IPS-NIHi7 (cell line): ENCODE measurements around the gene DYNC2LI1.

Experiments used
- DNase-seq: peaks from one replicate; pipeline ENCODE4 v3.0.0; 2012; ENCODE audit warnings: mixed read lengths; ENCODE audit errors: extremely low spot score

The DYNC2LI1 gene

GRCh38 chr2:43763091-43763490 lies 10.7 kb upstream of the DYNC2LI1 start:
- no peak for DNase-seq

GRCh38 chr2:43764086-43764705 lies 9.6 kb upstream of the DYNC2LI1 start:
- no peak for DNase-seq

- no peak for DNase-seq
Observed at GRCh38 chr2:43766006-43766405, 7.8 kb upstream of the DYNC2LI1 start.

- no peak for DNase-seq
Observed at GRCh38 chr2:43774617-43775016, 778 bp downstream of the DYNC2LI1 start.

- DNase-seq = no peak
Observed at GRCh38 chr2:43776324-43776723, 2.5 kb downstream of the DYNC2LI1 start.

GRCh38 chr2:43777306-43777926 lies 3.6 kb downstream of the DYNC2LI1 start:
- no peak for DNase-seq

GRCh38 chr2:43778233-43778632 lies 4.4 kb downstream of the DYNC2LI1 start:
- DNase-seq = no peak

GRCh38 chr2:43787895-43788294 lies 14.1 kb downstream of the DYNC2LI1 start:
- no peak for DNase-seq

GRCh38 chr2:43788646-43789045 lies 14.8 kb downstream of the DYNC2LI1 start:
- DNase-seq = no peak

GRCh38 chr2:43790147-43790546 lies 16.3 kb downstream of the DYNC2LI1 start:
- DNase-seq = no peak

- DNase-seq = no peak
Observed at GRCh38 chr2:43791035-43791765, 17.4 kb downstream of the DYNC2LI1 start.

GRCh38 chr2:43792653-43793052 lies 18.8 kb downstream of the DYNC2LI1 start:
- no peak for DNase-seq

GRCh38 chr2:43794956-43795355 lies 21.1 kb downstream of the DYNC2LI1 start:
- no peak for DNase-seq

- DNase-seq = no peak
Observed at GRCh38 chr2:43796206-43796605, 22.4 kb downstream of the DYNC2LI1 start.

- peak; percentile 46 for DNase-seq
Observed at GRCh38 chr2:43798300-43798699, 24.5 kb downstream of the DYNC2LI1 start.

GRCh38 chr2:43800894-43801293 lies 27.1 kb downstream of the DYNC2LI1 start:
- no peak for DNase-seq

GRCh38 chr2:43802135-43802534 lies 28.3 kb downstream of the DYNC2LI1 start:
- no peak for DNase-seq

- no peak for DNase-seq
Observed at GRCh38 chr2:43803113-43803512, 29.3 kb downstream of the DYNC2LI1 start.

GRCh38 chr2:43806719-43807031 lies 32.8 kb downstream of the DYNC2LI1 start:
- DNase-seq = no peak

GRCh38 chr2:43810452-43810851 lies 36.6 kb downstream of the DYNC2LI1 start:
- no peak for DNase-seq

- no peak for DNase-seq
Observed at GRCh38 chr2:43810888-43811287, 37.0 kb downstream of the DYNC2LI1 start.

GRCh38 chr2:43812006-43812405 lies 38.2 kb downstream of the DYNC2LI1 start:
- DNase-seq = no peak

- no peak for DNase-seq
Observed at GRCh38 chr2:43812947-43813346, 39.1 kb downstream of the DYNC2LI1 start.
